ENCODE results near the gene GGPS1. TPM values are rescaled to one million over a fixed set of nuclear protein-coding genes. Genes with fewer than 3 reads are reported as not detected.
A peak's percentile ranks its signal among the peaks of the same experiment; 100 is the strongest.

The GGPS1 gene
- total RNA-seq, 1 donor from 2014 or later, result 45.5 TPM

DNA sequence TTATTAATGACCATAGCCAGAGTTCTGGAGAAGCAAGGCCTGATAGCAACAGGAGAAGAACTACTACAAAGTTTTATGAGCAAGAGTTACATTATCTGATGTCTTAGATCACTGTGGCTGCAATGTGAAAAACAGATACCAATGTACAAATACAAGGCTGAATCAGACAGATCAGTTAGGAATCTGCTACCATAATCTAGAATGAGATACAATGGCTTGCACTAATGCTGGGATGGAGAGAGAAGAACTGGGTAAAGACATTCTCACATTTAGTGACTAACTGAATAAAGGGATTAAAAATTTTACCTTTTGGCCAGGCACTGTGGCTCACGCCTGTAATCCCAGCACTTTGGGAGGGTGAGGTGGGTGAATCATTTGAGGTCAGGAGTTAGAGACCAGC, 41.7 kb upstream of the GGPS1 start:
- H3K27me3 Mint-ChIP-seq, result no peaks in the 10 kb centered on the region
- TF ChIP-seq, protein P1, sequence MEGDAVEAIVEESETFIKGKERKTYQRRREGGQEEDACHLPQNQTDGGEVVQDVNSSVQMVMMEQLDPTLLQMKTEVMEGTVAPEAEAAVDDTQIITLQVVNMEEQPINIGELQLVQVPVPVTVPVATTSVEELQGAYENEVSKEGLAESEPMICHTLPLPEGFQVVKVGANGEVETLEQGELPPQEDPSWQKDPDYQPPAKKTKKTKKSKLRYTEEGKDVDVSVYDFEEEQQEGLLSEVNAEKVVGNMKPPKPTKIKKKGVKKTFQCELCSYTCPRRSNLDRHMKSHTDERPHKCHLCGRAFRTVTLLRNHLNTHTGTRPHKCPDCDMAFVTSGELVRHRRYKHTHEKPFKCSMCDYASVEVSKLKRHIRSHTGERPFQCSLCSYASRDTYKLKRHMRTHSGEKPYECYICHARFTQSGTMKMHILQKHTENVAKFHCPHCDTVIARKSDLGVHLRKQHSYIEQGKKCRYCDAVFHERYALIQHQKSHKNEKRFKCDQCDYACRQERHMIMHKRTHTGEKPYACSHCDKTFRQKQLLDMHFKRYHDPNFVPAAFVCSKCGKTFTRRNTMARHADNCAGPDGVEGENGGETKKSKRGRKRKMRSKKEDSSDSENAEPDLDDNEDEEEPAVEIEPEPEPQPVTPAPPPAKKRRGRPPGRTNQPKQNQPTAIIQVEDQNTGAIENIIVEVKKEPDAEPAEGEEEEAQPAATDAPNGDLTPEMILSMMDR (conservative IDR thresholded peaks at IDR 0.05), result no peak
- peak overlapping the region; percentile 0 for H3K4me3 Mint-ChIP-seq
- no peaks in the 10 kb centered on the region for H3K9me3 Mint-ChIP-seq
- peak overlapping the region; percentile 10 for H3K27ac Mint-ChIP-seq
- no peak for DNase-seq (ENCODE audit: extremely low spot score, unreplicated experiment)
- H3K4me1 Mint-ChIP-seq (ENCODE audit: unreplicated experiment), result peaks cover 33% of the 10 kb centered on the region
- H3K36me3 Mint-ChIP-seq, result peaks cover 6% of the 10 kb centered on the region

DNA sequence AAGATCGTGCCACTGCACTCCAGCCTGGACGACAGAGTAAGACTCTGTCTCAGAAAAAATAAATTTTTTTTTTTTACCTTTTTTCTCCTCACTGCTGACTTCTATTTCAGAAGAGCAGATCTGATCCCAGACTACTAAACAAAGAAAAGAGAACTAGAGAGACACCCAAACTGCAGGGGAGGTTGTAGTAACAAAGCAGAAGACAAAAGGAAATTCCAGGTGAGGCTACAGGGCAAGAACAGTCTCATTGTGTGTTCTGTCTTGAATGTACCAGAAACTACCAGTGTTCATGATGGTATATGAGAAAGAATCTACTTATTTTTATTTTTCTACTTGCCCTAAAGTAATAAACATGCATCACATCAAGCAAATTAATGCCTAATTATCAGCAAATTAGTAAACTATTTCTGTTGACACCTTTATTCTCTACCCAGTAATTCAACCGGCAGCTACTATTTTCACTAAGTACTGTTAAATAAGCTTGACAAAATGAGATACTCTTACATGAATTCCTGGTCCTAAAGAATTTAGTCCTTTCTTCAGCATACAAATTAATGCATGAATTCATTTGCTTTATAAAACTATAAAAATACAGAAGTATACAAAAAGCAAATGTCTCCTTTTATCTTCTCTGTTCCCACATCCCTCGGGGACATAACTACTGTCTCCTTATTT, 41.0 kb upstream of the GGPS1 start:
- H3K4me1 Mint-ChIP-seq (ENCODE audit: unreplicated experiment), result peaks cover 34% of the 10 kb centered on the region
- TF ChIP-seq, protein P1 (conservative IDR thresholded peaks at IDR 0.05), result no peak
- no peaks in the 10 kb centered on the region for H3K27me3 Mint-ChIP-seq
- DNase-seq (ENCODE audit: extremely low spot score, unreplicated experiment), result no peak
- H3K36me3 Mint-ChIP-seq, result peaks cover 6% of the 10 kb centered on the region
- H3K27ac Mint-ChIP-seq, result peak overlapping the region; percentile 34
- H3K4me3 Mint-ChIP-seq, result no peak overlapping the region
- no peaks in the 10 kb centered on the region for H3K9me3 Mint-ChIP-seq

DNA sequence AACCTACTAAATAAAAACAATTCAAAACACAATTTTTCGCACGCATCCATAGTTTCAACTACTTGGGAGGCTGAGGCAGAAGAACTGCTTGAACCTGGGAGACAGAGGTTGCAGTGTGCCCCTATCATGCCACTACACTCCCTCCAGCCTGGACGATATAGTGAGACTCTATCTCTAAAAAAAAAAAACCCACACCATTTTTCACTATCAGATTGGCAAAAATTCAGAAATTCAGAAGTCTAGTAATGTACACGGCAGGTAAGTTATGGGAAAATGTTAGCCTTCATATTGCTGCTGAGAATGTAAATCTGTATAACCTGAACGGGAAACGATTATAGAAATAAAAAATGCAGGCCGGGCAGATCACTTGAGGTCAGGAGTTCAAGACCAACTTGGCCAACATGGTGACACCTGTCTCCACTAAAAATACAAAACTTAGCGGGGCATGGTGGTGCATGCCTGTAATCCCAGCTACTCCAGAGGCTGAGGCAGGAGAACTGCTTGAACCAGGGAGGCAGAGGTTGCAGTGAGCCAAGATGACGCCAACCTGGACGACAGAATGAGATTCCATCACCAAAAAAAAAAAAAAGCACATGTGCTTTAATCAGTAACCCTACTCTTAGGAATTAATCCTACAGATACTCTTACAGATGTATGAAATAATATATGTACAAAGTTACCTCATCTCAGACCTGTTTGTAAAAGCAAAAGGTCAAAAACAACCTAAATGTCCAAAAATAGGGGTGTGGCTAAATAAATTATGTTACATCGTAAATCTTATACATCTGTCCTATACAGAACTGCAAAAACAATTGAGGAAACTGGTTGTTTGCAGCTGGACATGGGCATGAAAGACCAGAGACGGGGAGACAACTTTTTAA, 38.3 kb upstream of the GGPS1 start:
- H3K27me3 Mint-ChIP-seq, result no peaks in the 10 kb centered on the region
- H3K4me1 Mint-ChIP-seq (ENCODE audit: unreplicated experiment), result peaks cover 38% of the 10 kb centered on the region
- DNase-seq (ENCODE audit: extremely low spot score, unreplicated experiment), result no peak
- H3K9me3 Mint-ChIP-seq, result no peaks in the 10 kb centered on the region
- no peak overlapping the region for H3K4me3 Mint-ChIP-seq
- H3K36me3 Mint-ChIP-seq, result peaks cover 6% of the 10 kb centered on the region
- no peak overlapping the region for H3K27ac Mint-ChIP-seq
- TF ChIP-seq, protein P1 (conservative IDR thresholded peaks at IDR 0.05), result no peak

DNA sequence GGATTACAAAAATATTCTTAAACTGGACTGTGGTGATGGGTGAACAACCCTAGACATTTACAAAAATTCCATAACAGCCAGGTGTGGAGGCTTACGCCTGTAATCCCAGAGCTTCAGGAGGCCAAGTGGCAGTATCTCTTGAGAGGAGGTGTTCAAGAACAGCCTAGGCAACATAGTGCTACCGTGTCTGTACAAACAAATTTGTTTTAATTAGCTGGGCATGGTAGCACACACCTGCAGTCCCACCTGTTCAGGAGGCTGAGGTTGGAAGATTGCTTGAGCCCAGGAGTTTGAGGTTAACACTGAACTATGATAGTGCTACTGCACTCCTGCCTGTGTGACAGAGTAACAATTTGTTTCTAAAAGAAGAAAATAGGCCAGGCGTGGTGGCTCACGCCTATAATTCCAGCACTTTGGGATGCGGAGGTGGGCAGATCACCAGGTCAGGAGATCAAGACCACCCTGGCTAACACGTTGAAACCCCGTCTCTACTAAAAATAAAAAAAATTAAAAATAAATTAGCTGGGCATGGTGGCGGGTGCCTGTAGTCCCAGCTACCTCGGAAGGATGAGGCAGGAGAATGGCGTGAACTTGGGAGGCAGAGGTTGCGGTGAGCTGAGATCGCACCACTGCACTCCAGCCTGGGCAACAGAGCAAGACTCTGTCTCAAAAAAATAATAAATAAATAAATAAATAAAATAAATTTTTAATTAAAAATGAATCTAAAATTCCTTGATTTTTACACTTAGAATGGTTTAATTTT, 37.4 kb upstream of the GGPS1 start:
- H3K27me3 Mint-ChIP-seq, result no peaks in the 10 kb centered on the region
- no peak for DNase-seq (ENCODE audit: extremely low spot score, unreplicated experiment)
- peaks cover 34% of the 10 kb centered on the region for H3K4me1 Mint-ChIP-seq (ENCODE audit: unreplicated experiment)
- H3K9me3 Mint-ChIP-seq, result peaks cover 3% of the 10 kb centered on the region
- no peaks in the 10 kb centered on the region for H3K36me3 Mint-ChIP-seq
- no peak overlapping the region for H3K27ac Mint-ChIP-seq
- no peak overlapping the region for H3K4me3 Mint-ChIP-seq
- TF ChIP-seq, protein P1 (conservative IDR thresholded peaks at IDR 0.05), result no peak

DNA sequence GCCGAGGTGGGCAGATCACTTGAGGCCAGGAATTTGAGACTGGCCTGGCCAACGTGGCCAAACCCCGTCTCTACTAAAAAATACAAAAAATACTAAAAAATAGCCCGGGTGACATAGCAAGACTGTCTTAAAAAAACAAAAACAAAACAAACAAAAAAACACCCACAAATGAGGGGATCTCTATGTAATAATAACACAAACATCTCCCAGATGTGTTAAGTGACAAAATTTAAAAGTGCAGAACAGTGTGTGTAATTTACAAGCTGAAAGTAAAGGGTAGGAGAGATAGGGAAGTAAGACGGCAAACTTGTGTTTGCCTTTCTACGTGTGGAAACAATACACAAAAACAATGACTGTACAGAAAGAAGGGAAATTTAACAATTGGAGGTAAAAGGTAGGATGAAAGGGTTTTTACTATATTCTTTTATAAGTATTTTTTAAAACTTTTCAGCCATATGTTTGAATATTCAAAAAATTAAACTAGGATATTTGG, 36.7 kb upstream of the GGPS1 start:
- Mint-ChIP-seq H3K27ac (peak overlapping the region; percentile 19), H3K36me3 (no peaks in the 10 kb centered on the region), H3K9me3 (peaks cover 5% of the 10 kb centered on the region), H3K4me3 (no peak overlapping the region), H3K27me3 (no peaks in the 10 kb centered on the region), H3K4me1 (ENCODE audit: unreplicated experiment) (peaks cover 30% of the 10 kb centered on the region)
- DNase-seq (ENCODE audit: extremely low spot score, unreplicated experiment), result no peak
- TF ChIP-seq, protein P1 (conservative IDR thresholded peaks at IDR 0.05), result no peak
